HCT116 (cell line): ENCODE data around the gene APOB. TPM values are rescaled to one million over a fixed set of nuclear protein-coding genes. Genes with fewer than 3 reads are reported as not detected.

ENCODE experiments used
- ATAC-seq: fragments of 200-7000 bp; cut with Tn5 transposase; 2 replicates; pipeline ENCODE4 v1.9.1; 2020; ENCODE audit warnings: mild to moderate bottlenecking, moderate library complexity
- BruUV-seq: library from RNA; stranded (reverse); fragments of 400-500 nt; replicated peaks from 2 replicates; lab custom pipeline; 2021; lab: Mats Ljungman, UMichigan
- CTCF ChIA-PET: fragments of 300-600 bp; sonication (Branson Sonifier 250); formaldehyde crosslinking; loops from one replicate; lab custom pipeline; 2021; ENCODE audit warnings: antibody characterized with exemption; lab: Charles Lee
- POLR2A ChIA-PET: fragments of 300-600, 350-600 bp; sonication (Branson Sonifier 250); formaldehyde crosslinking; loops from one replicate; lab custom pipeline; 2021; ENCODE audit warnings: antibody characterized with exemption; lab: Charles Lee
- RAD21 ChIA-PET, 2 experiments: fragments of 300-600 bp; sonication (Branson Sonifier 250); formaldehyde crosslinking; loops; one replicate each; lab custom pipeline; 2023; ENCODE audit warnings: low total read pairs in 2 of 2; ENCODE audit not compliant: uncharacterized antibody in 2 of 2, unreplicated experiment in 2 of 2, low non-redundant PET in 1 of 2; lab: Charles Lee
- DNase-seq: peaks from one replicate; pipeline ENCODE4 v3.0.0-alpha.2; 2010; ENCODE audit warnings: low read depth, low spot score
- H2AFZ ChIP-seq: fragments of 200-600 bp; shearing (Covaris generic), sonication (generic); 2 replicates; pipeline ENCODE4 v1.6.1; 2017; ENCODE audit warnings: low read depth, mixed run types, mixed read lengths, antibody characterized with exemption, low read length; ENCODE audit not compliant: poor library complexity, severe bottlenecking
- H3K27ac ChIP-seq: 2 replicates; pipeline ENCODE4 v1.5.1; 2012; ENCODE audit warnings: low read depth, low read length
- H3K27me3 ChIP-seq: fragments of 200-600 bp; sonication (generic); 2 replicates; pipeline ENCODE4 v1.6.1; 2016; ENCODE audit warnings: mixed run types, low read length, mixed read lengths; ENCODE audit not compliant: insufficient read depth
- H3K36me3 ChIP-seq, 2 experiments: fragments of 200-500 bp in 1 of 2; fragments of 200-600 bp in 1 of 2; sonication (Bioruptor generic) in 1 of 2; sonication (generic) in 1 of 2; 2 replicates each; pipeline versions ENCODE4 v1.5.1 to v1.6.1; 2014 to 2016; ENCODE audit warnings: low read length in 2 of 2, inconsistent platforms in 1 of 2, mixed read lengths in 1 of 2, mixed run types in 1 of 2; ENCODE audit not compliant: insufficient read depth in 2 of 2, control insufficient read depth in 1 of 2
- H3K4me1 ChIP-seq, 2 experiments: fragments of 200-600 bp in 1 of 2; sonication (generic) in 1 of 2; 2 replicates each; pipeline versions ENCODE4 v1.5.1 to v1.6.1; 2012 to 2017; ENCODE audit warnings: low read length in 2 of 2, inconsistent platforms in 1 of 2, mild to moderate bottlenecking in 1 of 2, mixed read lengths in 1 of 2, mixed run types in 1 of 2, moderate library complexity in 1 of 2; ENCODE audit not compliant: insufficient read depth in 2 of 2, control insufficient read depth in 1 of 2
- H3K4me2 ChIP-seq: fragments of 200-600 bp; sonication (generic); 2 replicates; pipeline ENCODE4 v1.6.1; 2017; ENCODE audit warnings: mixed run types, low read length, mixed read lengths
- H3K4me3 ChIP-seq, 2 experiments: fragments of 200-600 bp in 1 of 2; sonication (generic) in 1 of 2; replicated peaks in 1 of 2; 2 replicates each; pipeline ENCODE4 v1.5.1; 2011 to 2016; ENCODE audit warnings: low read length in 2 of 2, control low read depth in 1 of 2, low read depth in 1 of 2, mild to moderate bottlenecking in 1 of 2, mixed read lengths in 1 of 2, mixed run types in 1 of 2
- H3K79me2 ChIP-seq: fragments of 200-600 bp; sonication (generic); 2 replicates; pipeline ENCODE4 v1.6.1; 2017; ENCODE audit warnings: mild to moderate bottlenecking, mixed run types, low read length, moderate library complexity, mixed read lengths; ENCODE audit not compliant: insufficient read depth
- H3K9ac ChIP-seq: fragments of 200-600 bp; sonication (generic); 2 replicates; pipeline ENCODE4 v1.6.1; 2016; ENCODE audit warnings: low read length, mixed read lengths
- H3K9me2 ChIP-seq: fragments of 200-600 bp; sonication (generic), shearing (Covaris generic); 2 replicates; pipeline ENCODE4 v1.6.1; 2017; ENCODE audit warnings: mixed run types, mild to moderate bottlenecking, moderate library complexity; ENCODE audit not compliant: insufficient read depth
- H3K9me3 ChIP-seq, 2 experiments: fragments of 200-500 bp in 1 of 2; fragments of 200-600 bp in 1 of 2; sonication (Bioruptor generic) in 1 of 2; sonication (generic) in 1 of 2; 2 replicates each; pipeline ENCODE4 v1.6.1; 2014 to 2017; ENCODE audit warnings: low read length in 2 of 2, mixed read lengths in 2 of 2, inconsistent platforms in 1 of 2, low read depth in 1 of 2, mild to moderate bottlenecking in 1 of 2, mixed run types in 1 of 2, moderate library complexity in 1 of 2; ENCODE audit not compliant: control insufficient read depth in 1 of 2, insufficient read depth in 1 of 2
- H4K20me1 ChIP-seq: fragments of 200-600 bp; sonication (generic), shearing (Covaris generic); 2 replicates; pipeline ENCODE4 v1.6.1; 2017; ENCODE audit warnings: mixed run types, mild to moderate bottlenecking, moderate library complexity; ENCODE audit not compliant: insufficient read depth
- EGR1 ChIP-seq: IDR thresholded peaks from 2 replicates; pipeline ENCODE4 v1.6.1; 2012; ENCODE audit warnings: low read depth
- ELF1 ChIP-seq: IDR thresholded peaks from 2 replicates; pipeline ENCODE4 v1.6.1; 2012; ENCODE audit warnings: low read depth, borderline replicate concordance
- EZH2phosphoT487 ChIP-seq: fragments of 200-600 bp; IDR thresholded peaks from 2 replicates; pipeline ENCODE4 v1.6.1; 2018; ENCODE audit warnings: antibody characterized with exemption, borderline replicate concordance
- FOSL1 ChIP-seq: IDR thresholded peaks from 2 replicates; pipeline ENCODE4 v1.6.1; 2012; ENCODE audit warnings: low read depth
- JUND ChIP-seq: IDR thresholded peaks from 2 replicates; pipeline ENCODE4 v1.6.1; 2012
- POLR2A ChIP-seq: IDR thresholded peaks from 2 replicates; pipeline ENCODE4 v1.7.0; 2011; ENCODE audit warnings: borderline replicate concordance; ENCODE audit not compliant: insufficient read depth, insufficient read length; ENCODE audit errors: extremely low read depth
- POLR2AphosphoS5 ChIP-seq: IDR thresholded peaks from 2 replicates; pipeline ENCODE4 v1.6.1; 2011; ENCODE audit warnings: mild to moderate bottlenecking, low read depth, low read length, moderate library complexity
- SIN3A ChIP-seq: IDR thresholded peaks from 2 replicates; pipeline ENCODE4 v1.6.1; 2012; ENCODE audit warnings: low read depth
- SRF ChIP-seq: IDR thresholded peaks from 2 replicates; pipeline ENCODE4 v1.6.1; 2012; ENCODE audit warnings: low read depth
- TCF7L2 ChIP-seq: IDR thresholded peaks from 2 replicates; pipeline ENCODE4 v1.7.0; 2011; ENCODE audit warnings: borderline replicate concordance, inconsistent platforms; ENCODE audit not compliant: insufficient read depth, insufficient read length; ENCODE audit errors: extremely low read depth
- ZFX ChIP-seq: fragments of 450-650 bp; IDR thresholded peaks from 2 replicates; pipeline ENCODE4 v1.6.1; 2017
- ZNF274 ChIP-seq: fragments of 200-500 bp; sonication (Bioruptor generic); IDR thresholded peaks from 2 replicates; pipeline ENCODE4 v1.6.1; 2014; ENCODE audit warnings: mild to moderate bottlenecking, low read depth, low read length, inconsistent platforms
- intact Hi-C: fragments of 100-400 bp; cut with micrococcal nuclease; formaldehyde crosslinking; loops from 2 replicates; pipeline ENCODE4 v1.10.0; 2022
- total RNA-seq: library from RNA; stranded (reverse); gene quantifications from one replicate; pipeline ENCODE4 v1.2.1, GENCODE V29; 2021; ENCODE audit not compliant: unreplicated experiment
- TF ChIP-seq, protein P1 (sequence below): IDR thresholded peaks from 2 replicates; pipeline ENCODE4 v1.6.1; 2012
- TF ChIP-seq, protein P2 (sequence below): IDR thresholded peaks from 2 replicates; pipeline ENCODE4 v1.6.1; 2011; ENCODE audit warnings: mild to moderate bottlenecking, low read length, moderate library complexity; ENCODE audit not compliant: insufficient replicate concordance; ENCODE audit errors: extremely low read depth
- TF ChIP-seq, protein P3 (sequence below): IDR thresholded peaks from 2 replicates; pipeline ENCODE4 v1.6.1; 2012
- TF ChIP-seq, protein P4 (sequence below), 3 experiments: fragments of 200-600 bp in 1 of 3; sonication (generic) in 1 of 3; IDR thresholded peaks in 2 of 3; conservative IDR thresholded peaks in 1 of 3; 2 replicates each; pipeline ENCODE4 v1.5.1; 2012 to 2017; ENCODE audit warnings: low read depth in 2 of 3, low read length in 2 of 3, antibody characterized with exemption in 1 of 3, borderline replicate concordance in 1 of 3, control low read depth in 1 of 3, mild to moderate bottlenecking in 1 of 3, mixed read lengths in 1 of 3, mixed run types in 1 of 3, moderate library complexity in 1 of 3; ENCODE audit not compliant: insufficient read depth in 1 of 3

APOB gene
- total RNA-seq, 1 experiment from 2014 or later, result 1.6 TPM

DNA sequence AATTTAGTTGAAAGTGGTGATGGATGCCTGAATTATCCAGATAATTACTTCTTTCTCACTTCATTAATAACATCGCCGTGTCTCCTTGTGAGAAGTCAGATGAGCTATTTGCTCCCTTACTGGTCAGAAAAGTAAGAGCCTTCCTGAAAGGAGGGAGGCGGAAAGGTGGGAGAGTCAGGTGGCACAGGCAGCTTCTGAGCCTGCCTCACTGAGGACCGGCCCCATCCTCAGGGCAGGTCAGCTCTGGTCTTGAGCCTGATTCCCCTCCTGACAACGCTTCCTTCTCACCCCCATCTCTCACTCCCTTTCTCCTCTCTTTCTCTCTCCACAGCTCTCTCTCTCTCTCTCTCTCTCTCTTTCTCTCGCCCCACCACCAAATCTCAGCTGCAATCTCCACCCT is 10.1 kb upstream of the APOB start:
- Histone ChIP-seq H3K9me3 (no peaks in the 10 kb centered on the region), H3K4me1 (no peaks in the 10 kb centered on the region), H3K27ac (no peak overlapping the region), H2AFZ (no peak overlapping the region), H3K9ac (no peak overlapping the region), H3K9me2 (no peaks in the 10 kb centered on the region), H4K20me1 (no peaks in the 10 kb centered on the region), H3K4me3 (no peak overlapping the region), H3K79me2 (no peaks in the 10 kb centered on the region), H3K27me3 (peaks cover 22% of the 10 kb centered on the region), H3K4me2 (no peak overlapping the region), H3K36me3 (no peaks in the 10 kb centered on the region)
- RAD21 ChIA-PET, result no interaction called here
- TF ChIP-seq, protein P1, sequence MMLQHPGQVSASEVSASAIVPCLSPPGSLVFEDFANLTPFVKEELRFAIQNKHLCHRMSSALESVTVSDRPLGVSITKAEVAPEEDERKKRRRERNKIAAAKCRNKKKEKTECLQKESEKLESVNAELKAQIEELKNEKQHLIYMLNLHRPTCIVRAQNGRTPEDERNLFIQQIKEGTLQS, result no peak
- TF ChIP-seq FOSL1 (no peak), POLR2AphosphoS5 (no peak), JUND (no peak), ZFX (no peak), SIN3A (no peak), SRF (no peak), EGR1 (no peak), TCF7L2 (no peak), POLR2A (no peak), ELF1 (no peak), ZNF274 (no peak), EZH2phosphoT487 (no peak)
- TF ChIP-seq, protein P2, sequence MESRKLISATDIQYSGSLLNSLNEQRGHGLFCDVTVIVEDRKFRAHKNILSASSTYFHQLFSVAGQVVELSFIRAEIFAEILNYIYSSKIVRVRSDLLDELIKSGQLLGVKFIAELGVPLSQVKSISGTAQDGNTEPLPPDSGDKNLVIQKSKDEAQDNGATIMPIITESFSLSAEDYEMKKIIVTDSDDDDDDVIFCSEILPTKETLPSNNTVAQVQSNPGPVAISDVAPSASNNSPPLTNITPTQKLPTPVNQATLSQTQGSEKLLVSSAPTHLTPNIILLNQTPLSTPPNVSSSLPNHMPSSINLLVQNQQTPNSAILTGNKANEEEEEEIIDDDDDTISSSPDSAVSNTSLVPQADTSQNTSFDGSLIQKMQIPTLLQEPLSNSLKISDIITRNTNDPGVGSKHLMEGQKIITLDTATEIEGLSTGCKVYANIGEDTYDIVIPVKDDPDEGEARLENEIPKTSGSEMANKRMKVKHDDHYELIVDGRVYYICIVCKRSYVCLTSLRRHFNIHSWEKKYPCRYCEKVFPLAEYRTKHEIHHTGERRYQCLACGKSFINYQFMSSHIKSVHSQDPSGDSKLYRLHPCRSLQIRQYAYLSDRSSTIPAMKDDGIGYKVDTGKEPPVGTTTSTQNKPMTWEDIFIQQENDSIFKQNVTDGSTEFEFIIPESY, result no peak
- TF ChIP-seq, protein P3, sequence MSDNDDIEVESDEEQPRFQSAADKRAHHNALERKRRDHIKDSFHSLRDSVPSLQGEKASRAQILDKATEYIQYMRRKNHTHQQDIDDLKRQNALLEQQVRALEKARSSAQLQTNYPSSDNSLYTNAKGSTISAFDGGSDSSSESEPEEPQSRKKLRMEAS, result no peak
- TF ChIP-seq, protein P4, sequence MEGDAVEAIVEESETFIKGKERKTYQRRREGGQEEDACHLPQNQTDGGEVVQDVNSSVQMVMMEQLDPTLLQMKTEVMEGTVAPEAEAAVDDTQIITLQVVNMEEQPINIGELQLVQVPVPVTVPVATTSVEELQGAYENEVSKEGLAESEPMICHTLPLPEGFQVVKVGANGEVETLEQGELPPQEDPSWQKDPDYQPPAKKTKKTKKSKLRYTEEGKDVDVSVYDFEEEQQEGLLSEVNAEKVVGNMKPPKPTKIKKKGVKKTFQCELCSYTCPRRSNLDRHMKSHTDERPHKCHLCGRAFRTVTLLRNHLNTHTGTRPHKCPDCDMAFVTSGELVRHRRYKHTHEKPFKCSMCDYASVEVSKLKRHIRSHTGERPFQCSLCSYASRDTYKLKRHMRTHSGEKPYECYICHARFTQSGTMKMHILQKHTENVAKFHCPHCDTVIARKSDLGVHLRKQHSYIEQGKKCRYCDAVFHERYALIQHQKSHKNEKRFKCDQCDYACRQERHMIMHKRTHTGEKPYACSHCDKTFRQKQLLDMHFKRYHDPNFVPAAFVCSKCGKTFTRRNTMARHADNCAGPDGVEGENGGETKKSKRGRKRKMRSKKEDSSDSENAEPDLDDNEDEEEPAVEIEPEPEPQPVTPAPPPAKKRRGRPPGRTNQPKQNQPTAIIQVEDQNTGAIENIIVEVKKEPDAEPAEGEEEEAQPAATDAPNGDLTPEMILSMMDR (IDR thresholded peaks at IDR 0.05 in 2 of 3, conservative IDR thresholded peaks at IDR 0.05 in 1 of 3; ENCODE audit: borderline replicate concordance in 1 of 3, insufficient read depth in 1 of 3, low read depth in 2 of 3, low read length in 2 of 3), result no peak
- DNase-seq (no peak), ATAC-seq (no peak)
- BruUV-seq, result no TSS peak
- CTCF ChIA-PET, result no interaction called here
- intact Hi-C loops, result no loop called here
- POLR2A ChIA-PET, result no interaction called here
